DMS79 (cell line): ENCODE measurements around the gene PDIA2.
"Not testable (repeated sequence)": the region's sequence is repeated elsewhere in the genome, so short reads cannot be mapped to it uniquely, and the experiment has no call there.

Source experiments
- DNase-seq: peaks from one replicate; lab custom pipeline; 2025; lab: John Stamatoyannopoulos, UW

PDIA2 gene

DNA sequence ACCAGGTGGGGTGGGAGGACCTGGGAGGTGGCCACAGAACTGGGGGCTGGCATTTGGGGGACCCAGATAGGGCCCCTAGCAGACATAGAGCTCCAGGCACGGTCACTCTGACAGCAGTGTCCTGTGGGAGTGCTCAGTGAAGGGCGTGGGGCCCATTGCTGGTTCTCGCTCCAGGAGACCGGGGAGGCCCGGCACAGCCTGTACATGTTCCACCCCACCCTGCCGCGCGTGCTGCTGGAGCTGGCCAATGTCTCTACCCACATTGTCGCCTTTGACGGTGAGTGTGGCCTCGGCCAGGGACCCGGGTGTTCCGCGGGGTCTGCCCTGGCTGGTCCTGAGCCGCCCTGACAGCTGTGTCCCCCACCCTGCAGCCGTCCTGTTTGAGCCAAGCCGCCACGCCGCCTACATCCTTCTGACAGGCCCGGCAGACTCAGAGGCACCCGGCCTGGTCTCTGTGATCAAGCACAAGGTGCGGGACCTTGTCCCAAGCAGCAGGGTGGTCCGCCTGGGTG is 18.5 kb upstream of the PDIA2 start:
- no peak for DNase-seq

DNA sequence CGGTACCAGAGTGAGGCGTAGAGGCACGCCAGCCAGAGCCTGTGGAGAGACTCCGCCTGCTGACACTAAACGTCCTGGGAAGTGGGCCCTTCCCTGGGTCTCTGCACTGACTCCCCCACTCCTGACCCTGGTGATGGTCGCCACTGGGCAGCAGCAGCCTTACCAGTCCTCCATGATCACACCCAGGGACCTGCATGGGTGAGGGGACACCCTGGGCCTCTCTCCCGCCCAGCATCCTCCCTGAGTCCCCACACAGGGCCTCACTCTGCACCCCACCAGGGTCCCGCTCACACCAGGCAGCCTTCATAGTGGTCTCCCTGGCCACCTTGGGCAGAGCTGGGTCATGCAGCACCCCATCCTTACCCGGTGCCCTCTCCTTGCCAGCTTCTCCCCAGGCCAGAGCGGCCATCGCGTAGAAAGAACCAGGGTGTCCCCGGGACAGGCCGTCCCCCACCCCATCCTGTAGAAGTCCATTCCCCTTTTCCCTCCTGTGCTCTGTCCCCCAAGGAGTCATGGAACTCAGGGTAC is 17.9 kb upstream of the PDIA2 start:
- no peak for DNase-seq

DNA sequence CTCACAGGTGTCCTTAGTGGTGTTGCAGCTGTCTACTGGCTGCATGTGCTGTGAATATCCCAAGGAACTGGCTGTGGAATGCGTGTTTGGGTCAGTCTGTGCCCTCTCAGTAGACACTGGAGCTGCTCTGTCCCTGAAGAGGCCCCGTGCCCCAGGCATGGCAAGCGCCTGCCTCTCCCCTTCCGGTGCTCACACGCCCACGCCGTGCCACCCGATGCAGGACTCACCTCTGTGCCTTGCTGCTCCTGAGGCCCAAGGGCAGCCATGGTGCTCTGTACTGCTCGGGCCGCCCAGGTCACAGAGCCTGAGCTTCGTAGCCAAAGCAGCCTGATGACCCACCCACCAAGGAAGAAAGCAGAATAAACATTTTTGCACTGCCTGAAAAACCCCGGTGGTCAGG is 17.3 kb upstream of the PDIA2 start:
- no peak for DNase-seq

DNA sequence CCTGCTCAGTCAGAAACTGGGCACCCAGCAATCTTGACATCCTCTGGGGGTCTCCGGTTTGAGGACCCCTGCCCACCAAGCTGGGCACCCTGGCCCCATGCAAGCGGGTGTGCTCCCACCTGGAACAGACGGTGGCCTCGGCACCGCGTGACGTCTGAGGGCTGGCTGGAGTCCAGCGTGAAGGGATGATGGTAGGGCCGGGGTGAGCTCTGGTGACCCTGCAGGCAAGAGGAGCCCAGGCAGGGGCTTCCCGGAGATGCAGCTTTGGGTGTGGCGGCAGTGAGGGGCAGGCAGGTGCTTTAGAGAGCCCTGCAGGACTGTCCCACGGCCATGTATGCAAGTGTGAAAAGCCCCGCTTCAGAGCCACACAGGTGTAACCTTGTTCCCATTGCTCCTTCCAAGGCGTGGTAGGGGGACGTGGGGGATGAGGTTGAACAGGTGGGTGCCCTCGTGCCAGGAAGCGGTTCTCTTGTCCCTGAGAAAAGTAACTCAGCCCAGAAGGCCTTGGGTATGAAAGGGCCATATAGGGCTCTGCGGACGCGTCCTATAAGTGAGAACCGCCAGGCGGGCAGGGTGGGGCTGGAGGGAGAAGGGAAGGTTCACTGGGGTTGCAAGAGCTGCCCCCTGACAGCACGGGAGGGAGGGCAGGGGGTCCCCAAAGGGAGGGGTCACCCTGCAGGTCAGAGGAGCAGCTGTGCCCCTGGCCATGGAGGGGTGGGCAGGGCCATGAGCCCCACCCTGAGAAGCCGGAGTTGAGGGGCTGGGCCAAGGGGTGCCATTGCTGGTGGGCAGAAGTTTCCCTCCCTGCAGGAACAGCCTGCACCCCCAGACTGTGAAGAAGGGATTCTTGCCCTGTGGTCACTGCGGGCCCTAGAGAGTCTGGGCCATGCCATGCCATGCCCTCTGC is 16.5 kb upstream of the PDIA2 start:
- DNase-seq, result no peak

DNA sequence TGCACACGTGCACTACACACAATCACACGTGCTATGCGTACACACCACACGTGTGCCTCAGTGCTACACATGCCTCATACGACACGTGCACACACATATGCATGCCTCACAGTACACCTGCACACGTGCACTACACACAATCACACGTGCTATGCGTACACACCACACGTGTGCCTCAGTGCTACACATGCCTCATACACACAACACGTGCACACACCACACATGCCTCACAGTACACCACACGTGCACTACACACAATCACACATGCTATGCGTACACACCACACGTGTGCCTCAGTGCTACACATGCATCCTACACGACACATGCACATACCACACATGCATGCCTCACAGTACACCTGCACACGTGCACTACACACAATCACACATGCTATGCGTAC is 15.4 kb upstream of the PDIA2 start:
- not testable (repeated sequence) for DNase-seq

DNA sequence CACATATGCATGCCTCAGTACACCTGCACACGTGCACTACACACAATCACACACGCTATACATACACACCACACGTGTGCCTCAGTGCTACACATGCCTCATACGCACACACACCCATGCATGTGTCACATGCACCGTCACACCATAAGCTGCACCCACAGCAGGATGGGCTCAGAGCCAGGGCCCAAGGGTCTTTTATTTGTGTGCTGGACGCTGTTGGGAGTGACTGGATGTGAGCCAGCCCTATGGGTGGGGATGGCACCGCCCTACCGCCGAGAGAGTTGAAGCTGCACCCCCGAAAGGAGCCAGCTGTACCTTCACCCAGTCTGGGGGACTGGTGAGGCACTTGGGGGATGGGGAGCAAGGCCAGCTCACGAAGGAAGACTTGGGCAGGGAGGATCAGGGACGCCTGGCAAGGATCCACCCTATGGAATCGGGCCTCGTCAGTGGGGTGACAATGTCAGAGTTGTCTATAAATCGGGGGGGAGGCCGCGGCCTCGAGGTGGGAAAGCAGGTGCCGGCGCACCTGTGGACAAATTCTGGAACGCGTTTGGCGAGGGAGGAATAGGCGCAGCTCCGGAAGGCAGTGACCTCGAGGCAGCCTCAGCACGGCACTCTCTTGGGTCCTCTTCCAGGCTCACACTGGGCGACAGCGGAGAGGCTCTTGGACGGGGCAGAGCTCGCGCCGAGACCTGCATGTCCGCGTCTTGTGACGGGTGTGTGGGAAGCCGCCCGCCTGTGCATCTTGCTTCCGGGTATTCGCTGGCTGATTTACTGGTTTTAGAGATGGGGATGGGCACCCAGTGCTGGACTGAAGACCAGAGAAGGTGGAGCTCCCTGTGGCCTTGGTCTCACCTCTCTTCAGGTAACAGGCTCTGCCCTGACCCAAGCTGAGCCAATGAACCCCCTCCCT is 14.6 kb upstream of the PDIA2 start:
- DNase-seq, result peak; percentile 18

DNA sequence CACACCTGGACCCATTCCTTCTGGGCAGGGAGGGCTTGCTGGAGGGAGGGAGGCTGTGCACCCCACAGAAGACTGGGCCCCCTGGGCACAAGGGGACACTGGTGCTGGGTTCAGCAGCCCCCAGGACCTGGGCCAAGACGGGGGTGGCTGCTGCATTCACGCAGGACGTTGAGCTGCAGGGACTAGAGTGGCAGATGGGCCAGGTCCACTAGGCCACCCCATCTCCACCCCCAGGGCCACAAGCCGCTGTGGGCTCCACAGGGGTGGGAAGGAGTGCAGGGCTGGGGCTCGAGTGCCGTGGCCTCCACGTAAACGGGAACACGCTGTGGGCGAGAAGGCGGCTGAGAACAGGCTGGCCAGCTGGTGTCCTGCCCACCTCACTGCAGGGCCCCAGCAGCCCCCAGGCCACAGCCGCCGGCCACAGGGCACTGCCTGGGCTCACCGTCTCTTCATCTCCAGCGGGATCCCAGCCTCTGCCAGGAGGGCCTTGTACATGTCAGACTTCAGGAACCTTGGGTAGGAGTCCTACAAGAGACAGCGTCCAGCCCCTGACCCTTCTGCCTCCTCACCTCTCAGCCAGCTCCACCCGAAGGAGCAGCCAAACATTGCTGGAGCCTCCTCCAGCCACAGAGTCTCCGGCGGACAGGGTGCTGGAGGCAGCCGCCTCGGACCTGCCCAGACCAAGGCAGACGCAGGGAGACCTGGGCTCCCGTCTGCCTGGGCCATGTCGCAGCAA is 13.7 kb upstream of the PDIA2 start:
- no peak for DNase-seq

DNA sequence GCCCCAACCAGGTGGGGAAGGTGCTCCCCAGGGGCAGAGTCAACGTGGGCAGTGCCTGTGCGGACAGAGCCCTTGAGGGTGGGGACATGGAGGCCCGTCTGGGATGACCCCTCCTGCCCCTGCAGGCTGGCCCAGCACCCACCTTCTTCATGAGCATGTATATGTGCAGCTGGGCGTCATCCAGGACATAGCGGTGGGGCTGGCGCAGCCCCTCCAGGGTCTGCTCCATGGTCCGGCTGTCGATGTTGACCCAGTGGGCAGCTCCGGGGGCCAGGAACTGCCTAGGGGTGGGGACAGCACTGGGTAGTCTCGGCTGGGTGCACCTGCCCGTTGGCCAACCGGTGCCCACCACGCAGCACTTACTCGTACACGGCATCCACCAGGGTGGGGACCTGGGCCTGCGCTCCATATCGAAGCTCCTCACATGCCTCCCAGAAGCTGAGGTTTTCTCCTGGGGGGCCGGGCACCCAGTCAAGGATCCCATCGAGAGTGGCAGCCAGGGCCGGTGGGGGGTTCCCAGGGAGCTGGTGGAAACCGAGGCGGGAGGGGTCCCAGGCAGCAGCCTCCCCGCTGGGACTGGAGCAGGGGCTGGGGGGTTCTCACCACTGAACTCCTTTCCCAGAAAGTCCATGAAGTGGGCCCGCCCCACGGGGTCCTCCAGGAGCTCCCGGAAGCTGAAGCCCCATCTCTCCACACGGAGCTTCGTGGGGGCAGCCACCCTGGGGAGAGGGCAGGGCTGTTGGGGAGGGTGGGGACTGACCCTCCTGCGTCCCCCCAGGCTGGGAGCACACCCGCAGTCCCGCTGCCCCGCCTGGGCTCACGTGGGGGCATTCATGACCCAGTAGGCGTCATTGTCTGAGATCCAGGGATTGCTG is 12.3 kb upstream of the PDIA2 start:
- no peak for DNase-seq

DNA sequence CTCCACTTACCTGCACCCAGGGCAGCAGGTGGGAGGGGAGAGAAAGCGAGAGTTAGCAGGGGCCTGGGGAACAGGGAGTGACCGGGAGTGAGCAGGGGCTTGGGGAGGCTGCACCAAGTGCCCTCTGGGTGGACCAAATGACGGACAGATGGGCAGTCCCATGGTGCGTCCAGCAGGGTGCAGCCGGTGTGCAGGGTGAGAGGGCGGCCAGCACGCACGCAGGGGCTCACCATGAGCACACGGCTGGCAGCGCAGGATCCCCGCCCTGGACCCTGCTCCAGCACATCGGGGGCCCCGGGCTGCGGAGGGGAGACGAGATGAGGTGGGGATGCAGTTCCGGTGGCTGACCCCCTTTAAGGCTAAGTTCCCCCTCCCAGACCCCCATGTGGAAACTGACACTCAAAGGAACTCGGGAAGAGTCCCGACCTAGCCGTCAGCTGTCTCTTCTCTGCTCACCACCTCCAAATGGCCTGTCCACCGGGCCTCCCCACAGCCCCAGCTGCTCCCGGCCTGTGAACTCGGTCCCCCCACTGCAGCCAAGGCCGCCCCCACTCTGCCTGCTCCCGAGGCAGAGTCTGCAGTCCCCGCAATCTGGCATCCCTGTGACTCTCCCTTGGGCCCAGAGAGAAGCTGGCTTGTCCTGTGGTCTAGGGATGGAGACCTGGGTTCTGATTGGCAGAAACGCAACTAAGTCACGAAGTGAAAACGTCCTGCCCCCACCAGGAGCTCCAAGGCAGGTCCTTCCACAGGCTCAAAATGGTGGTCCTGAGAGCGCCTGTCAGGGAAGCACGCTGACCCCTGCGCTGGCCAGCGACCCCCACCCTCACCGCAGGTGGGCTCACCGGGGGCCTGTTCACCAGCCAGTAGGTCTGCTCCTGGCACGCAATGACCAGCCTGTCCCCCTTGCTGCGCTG is 10.1 kb upstream of the PDIA2 start:
- no peak for DNase-seq

DNA sequence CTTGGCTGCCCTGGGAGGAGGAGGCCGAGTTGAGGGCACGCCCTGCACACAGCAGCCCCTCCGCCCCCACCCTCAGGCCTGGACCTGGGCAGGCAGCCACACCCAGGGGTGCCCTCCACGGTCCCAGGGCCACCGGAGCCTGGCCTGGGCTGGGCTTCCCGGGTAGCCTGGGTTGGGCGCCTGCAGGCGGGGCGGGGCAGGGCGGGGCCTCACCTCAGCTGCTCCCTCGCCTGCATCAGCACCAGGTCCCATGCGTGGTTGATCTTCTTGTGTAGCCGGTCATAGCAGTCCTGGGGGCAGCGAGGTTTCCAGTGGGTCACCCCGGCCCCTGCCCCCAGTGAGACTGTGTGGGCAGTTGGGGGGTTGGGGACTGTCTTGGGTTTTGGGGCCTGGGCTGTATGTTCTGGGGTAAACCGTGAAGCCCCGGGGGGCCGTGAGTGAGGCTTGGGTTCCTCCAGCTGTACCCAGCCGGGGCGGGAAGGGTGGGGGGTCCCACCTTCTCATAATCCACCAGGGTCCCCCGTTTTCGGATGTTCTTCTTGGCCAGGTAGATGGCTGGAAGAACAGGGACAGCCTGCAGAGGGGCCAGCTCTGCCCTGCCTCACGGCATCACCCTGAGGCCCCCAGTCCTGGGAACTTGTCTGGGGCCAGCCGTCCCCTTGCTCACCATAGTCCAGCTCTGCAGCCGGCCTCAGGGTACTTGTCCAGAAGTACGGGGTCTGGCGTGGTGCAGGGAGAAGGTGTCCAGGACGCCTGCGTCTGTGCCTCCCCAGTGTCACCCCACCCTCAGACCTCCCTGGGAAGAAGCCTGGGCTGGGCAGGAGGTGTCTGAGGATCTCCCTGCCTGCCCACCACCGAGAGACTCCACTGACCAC is 9.2 kb upstream of the PDIA2 start:
- DNase-seq, result no peak

DNA sequence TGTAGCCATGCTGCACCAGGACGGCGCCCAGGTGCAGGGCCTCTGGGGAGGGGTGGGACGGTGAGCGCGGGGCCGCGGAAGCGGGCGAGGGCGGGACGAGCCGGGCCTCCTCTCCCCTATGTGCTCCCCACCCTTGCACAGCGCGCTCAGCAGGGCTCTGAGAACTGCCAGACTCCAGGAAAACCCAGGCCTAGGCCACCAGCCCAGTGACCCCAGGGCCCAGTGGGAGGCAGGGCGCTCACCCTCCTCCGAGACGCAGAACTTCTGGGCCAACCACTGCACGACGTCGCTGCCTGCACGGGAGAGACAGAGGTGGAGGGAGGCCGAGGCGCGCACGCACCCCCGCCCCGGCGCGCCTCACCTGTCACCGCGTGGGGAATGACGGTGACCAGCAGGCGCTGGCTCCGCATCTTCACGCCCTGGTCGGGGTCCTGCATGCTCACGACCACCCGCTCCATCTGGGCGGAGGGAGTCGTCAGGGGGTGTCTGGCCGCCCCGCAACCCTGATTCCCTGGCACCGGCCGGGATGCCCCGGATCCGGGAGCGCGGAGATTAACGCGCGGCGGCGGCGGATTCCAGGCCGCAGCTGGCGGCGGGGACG is 7.8 kb upstream of the PDIA2 start:
- no peak for DNase-seq

DNA sequence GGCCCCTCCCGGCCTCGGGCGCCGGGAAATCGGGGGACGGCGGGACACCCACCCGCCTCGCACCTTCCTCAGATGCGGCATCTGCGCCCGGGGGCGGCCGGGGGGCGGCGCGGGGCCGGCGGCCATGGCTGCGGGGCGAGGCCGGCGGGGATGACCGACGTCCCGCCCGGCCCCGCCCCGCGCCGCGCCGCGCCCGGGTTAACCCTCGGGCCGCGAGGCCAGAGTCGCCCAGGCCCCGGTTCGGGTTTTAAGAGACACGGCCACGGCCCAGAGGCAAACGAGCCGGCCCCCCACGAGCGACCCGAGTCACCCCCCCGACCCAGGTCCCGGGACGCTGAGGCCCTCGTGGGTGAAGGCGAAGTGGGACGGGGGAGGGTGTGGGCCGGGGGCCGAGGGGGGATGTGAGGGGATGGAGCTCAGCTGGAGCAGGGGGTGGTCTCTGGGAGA is 7.2 kb upstream of the PDIA2 start, which contains the start of gene RGS11:
TSS of gene RGS11 (minus strand) at position 159 of the 447 bp plus-strand sequence. CDS start at position 126, 33 bp downstream.
- no peak for DNase-seq

DNA sequence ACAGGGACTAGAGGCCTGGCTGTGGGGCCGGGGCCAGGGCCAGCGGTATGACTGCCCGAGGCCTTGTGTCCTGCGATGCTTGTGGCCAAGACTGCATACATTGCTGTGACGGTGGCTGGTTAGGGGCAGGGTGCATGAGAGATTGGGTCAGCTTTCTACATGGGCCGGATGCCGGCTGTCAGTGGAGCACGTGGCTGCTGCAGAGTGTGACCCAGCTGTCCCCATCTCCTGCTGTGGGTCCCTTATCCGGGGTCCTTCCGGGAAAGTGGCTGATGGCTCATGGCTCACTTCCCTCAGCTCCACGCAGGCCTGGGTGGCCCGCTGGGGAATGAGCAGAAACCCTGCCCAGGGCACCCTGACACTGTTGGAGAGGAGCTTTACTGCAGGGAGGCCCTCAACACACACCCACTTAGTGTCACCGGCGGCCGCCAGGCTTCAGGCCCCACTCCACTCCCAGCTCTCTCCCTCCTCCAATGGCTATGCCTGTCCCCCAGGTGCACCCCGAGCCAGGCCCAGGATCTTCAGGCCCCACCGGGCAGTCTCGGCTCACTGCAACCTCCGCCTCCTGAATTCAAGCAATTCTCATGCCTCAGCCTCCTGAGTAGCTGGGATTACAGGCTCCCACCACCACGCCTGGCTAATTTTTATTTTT is 6.4 kb upstream of the PDIA2 start:
- DNase-seq, result no peak

DNA sequence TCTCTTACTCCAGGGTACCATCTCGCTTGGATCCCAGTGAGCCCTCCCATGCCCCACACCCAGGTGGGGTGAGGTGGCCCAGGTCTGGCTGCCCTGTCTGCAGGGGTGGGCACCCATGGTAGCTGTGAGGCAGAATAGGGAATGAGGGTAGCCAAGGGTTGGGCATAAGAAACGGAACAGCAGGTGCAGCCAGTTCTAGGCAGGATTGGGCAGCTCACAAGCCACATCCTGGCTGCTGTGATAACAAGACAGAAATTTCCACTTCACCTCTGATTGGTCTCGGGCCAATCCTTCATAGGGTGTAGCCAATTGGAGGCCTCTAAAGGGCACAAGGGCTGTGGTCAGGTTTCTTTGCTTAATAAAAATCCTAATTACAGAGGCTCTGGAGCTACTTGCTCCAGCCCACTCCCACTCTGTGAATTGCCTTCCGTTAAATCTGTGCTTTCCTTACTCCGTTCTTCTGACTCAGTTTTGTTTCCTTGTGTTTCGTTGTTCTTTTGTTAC is 4.0 kb upstream of the PDIA2 start:
- peak; percentile 64 for DNase-seq

DNA sequence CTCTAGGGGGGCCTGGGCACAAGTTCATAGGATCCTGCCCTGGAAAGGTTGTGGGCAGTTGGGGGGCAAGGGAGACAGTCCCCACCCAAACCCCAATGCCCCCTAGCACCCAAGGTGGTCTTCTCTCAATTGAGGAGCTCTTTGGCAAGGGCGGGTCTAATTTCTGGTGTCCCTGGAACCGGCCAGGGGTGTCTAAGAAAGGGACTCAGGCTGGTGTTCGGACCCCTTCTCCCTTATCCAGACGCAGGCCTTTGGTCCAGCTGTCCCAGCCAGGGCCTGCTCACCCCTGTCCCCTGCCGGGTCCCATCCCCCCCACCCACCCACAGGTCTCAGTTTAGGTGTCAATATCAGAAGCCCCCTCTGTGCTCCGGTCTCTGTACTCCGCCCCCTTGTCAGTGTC is 3.4 kb upstream of the PDIA2 start:
- no peak for DNase-seq

DNA sequence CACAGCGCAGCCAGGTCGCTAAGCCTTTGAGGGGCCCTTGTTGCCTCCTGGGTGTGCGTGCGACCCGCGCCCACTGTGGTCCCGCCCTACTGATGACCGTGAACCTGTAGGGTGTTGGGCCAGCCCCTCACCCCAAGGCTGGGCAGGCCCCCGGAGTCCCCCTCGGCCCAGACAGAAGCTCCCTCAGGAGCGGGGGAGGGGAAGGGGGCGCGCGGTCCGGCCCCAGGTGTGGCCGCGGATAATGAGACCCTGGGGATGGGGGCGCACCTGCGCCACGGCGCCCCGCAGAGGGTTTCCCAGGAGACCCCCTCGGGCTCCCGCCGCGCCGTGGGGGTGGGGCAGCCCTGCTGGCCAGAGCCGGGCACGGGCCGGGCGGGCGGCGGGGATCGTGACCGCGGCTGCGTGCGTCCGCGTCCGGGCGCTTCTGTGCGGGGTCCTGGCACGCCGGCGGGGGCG is 2.9 kb upstream of the PDIA2 start:
- DNase-seq, result no peak

DNA sequence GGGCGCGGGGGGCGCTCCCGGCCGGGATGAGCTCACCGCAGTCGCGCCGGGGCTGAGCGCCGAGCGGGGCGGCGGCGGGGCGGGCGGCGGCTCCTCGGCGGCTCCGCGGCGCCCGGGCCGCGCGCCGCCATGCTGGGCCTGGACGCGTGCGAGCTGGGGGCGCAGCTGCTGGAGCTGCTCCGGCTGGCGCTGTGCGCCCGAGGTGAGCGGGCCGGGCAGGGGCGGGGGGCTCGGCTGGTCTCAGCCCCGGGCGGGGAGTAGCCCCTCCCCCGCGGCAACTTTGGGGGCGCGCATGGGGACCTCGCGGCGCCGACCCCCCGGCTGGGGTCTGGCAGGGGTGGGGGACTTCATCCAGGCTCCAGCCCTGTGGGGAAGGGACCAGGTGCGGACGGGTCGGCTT is 2.4 kb upstream of the PDIA2 start, which contains the start of gene ARHGDIG:
TSS of gene ARHGDIG (plus strand) at position 40 of the 400 bp plus-strand sequence. CDS start at position 130, 90 bp downstream.
- DNase-seq, result no peak
